Measurements from ENCODE around the gene ABCC6.

ABCC6 gene

GRCh38 chr16:16124438-16124837, 98.9 kb downstream of the ABCC6 start:
- Histone ChIP-seq H3K27me3 (no peaks in the 10 kb centered on the region), H3K4me3 (no peak overlapping the region), H3K4me1 (peaks cover 0 to 4% (median 1%) of the 10 kb centered on the region in 4 donors), H3K27ac (peak overlapping the region in 1 of 2 donors; percentile 40), H3K9me3 (peaks cover 0 to 8% (median 7%) of the 10 kb centered on the region in 3 donors), H3K36me3 (peaks cover 20 to 65% (median 53%) of the 10 kb centered on the region in 3 donors)
- TF ChIP-seq CTCF (IDR thresholded peaks at IDR 0.05) = no peak
- intact Hi-C loops (cut with DNase I; ENCODE audit: low total_unique reads) = loop anchor here (5.0 to 10.0 kb wide), 2 partner anchors 247 to 360 kb away; no protein-coding TSS in a partner anchor
- DNase-seq = no peak

GRCh38 chr16:16122264-16122663, 101.0 kb downstream of the ABCC6 start:
- no peak overlapping the region for H3K27ac ChIP-seq
- peaks cover 42 to 78% (median 54%) of the 10 kb centered on the region in 3 donors for H3K36me3 ChIP-seq
- intact Hi-C loops (cut with DNase I; ENCODE audit: low total_unique reads) = loop anchor here (5.0 to 10.0 kb wide), 2 partner anchors 245 to 357 kb away; no protein-coding TSS in a partner anchor
- TF ChIP-seq CTCF (IDR thresholded peaks at IDR 0.05) = no peak
- no peaks in the 10 kb centered on the region for H3K27me3 ChIP-seq
- no peak overlapping the region for H3K4me3 ChIP-seq
- H3K9me3 ChIP-seq = peaks cover 0 to 8% (median 7%) of the 10 kb centered on the region in 3 donors
- H3K4me1 ChIP-seq = peaks cover 0 to 4% (median 0%) of the 10 kb centered on the region in 4 donors
- no peak for DNase-seq

GRCh38 chr16:16121185-16121727, 102.0 kb downstream of the ABCC6 start:
- peaks cover 0 to 4% (median 0%) of the 10 kb centered on the region in 4 donors for H3K4me1 ChIP-seq
- TF ChIP-seq CTCF (IDR thresholded peaks at IDR 0.05) = no peak
- peaks cover 52 to 86% (median 62%) of the 10 kb centered on the region in 3 donors for H3K36me3 ChIP-seq
- H3K9me3 ChIP-seq = peaks cover 0 to 8% (median 7%) of the 10 kb centered on the region in 3 donors
- intact Hi-C loops (cut with DNase I; ENCODE audit: low total_unique reads) = loop anchor here (5.0 to 10.0 kb wide), 2 partner anchors 244 to 356 kb away; no protein-coding TSS in a partner anchor
- H3K27ac ChIP-seq = no peak overlapping the region
- H3K4me3 ChIP-seq = no peak overlapping the region
- no peak for DNase-seq
- H3K27me3 ChIP-seq = no peaks in the 10 kb centered on the region

GRCh38 chr16:16120382-16121184, 102.7 kb downstream of the ABCC6 start:
- intact Hi-C loops (cut with DNase I; ENCODE audit: low total_unique reads) = loop anchor here (5.0 to 10.0 kb wide), 2 partner anchors 243 to 356 kb away; no protein-coding TSS in a partner anchor
- peaks cover 58 to 86% (median 62%) of the 10 kb centered on the region in 3 donors for H3K36me3 ChIP-seq
- peaks cover 0 to 8% (median 7%) of the 10 kb centered on the region in 3 donors for H3K9me3 ChIP-seq
- TF ChIP-seq CTCF (IDR thresholded peaks at IDR 0.05) = no peak
- peaks cover 0 to 4% (median 0%) of the 10 kb centered on the region in 4 donors for H3K4me1 ChIP-seq
- H3K27ac ChIP-seq = no peak overlapping the region
- no peak overlapping the region for H3K4me3 ChIP-seq
- H3K27me3 ChIP-seq = no peaks in the 10 kb centered on the region
- no peak for DNase-seq

GRCh38 chr16:16120044-16120381, 103.3 kb downstream of the ABCC6 start:
- intact Hi-C loops (cut with DNase I; ENCODE audit: low total_unique reads) = loop anchor here (5.0 to 10.0 kb wide), 2 partner anchors 243 to 355 kb away; no protein-coding TSS in a partner anchor

More at GRCh38 chr16:16120044-16120381, 103.3 kb downstream of the ABCC6 start:
- Histone ChIP-seq H3K4me1 (peaks cover 0 to 4% (median 0%) of the 10 kb centered on the region in 4 donors), H3K27me3 (no peaks in the 10 kb centered on the region), H3K27ac (no peak overlapping the region), H3K9me3 (peaks cover 0 to 7% (median 4%) of the 10 kb centered on the region in 3 donors), H3K4me3 (no peak overlapping the region), H3K36me3 (peaks cover 60 to 86% (median 62%) of the 10 kb centered on the region in 3 donors)
- DNase-seq = no peak
- no peak for TF ChIP-seq CTCF (IDR thresholded peaks at IDR 0.05)
